Measurements from ENCODE around the gene OR10J5. TPM values are rescaled to one million over a fixed set of nuclear protein-coding genes. Genes with fewer than 3 reads are reported as not detected.
"Not testable (repeated sequence)": the region's sequence is repeated elsewhere in the genome, so short reads cannot be mapped to it uniquely, and the experiment has no call there.

OR10J5 gene
- total and polyA plus RNA-seq, 8 donors = not detected

- no peak for DNase-seq
- no peaks in the 10 kb centered on the region for H3K27me3 ChIP-seq
- no peak overlapping the region for H3K4me3 ChIP-seq
- no peaks in the 10 kb centered on the region for H3K36me3 ChIP-seq
- no peaks in the 10 kb centered on the region for H3K9me3 ChIP-seq
- intact Hi-C loops (cut with DNase I; ENCODE audit: low total_unique reads) = no loop called here
- TF ChIP-seq POLR2A (IDR thresholded peaks at IDR 0.05) = no peak
- TF ChIP-seq POLR2AphosphoS5 (IDR thresholded peaks at IDR 0.05) = no peak
- TF ChIP-seq EP300 (IDR thresholded peaks at IDR 0.05) = no peak
- TF ChIP-seq CTCF (IDR thresholded peaks at IDR 0.05) = no peak
- WGBS, 5 donors = 47 to 64% (median 54%) methylated on average over 1 of the region's 1 CpG
- H3K4me1 ChIP-seq = no peaks in the 10 kb centered on the region
- no peak overlapping the region for H3K27ac ChIP-seq
Measured at GRCh38 chr1:159554696-159555095, 18.9 kb upstream of the OR10J5 start.

- no peak overlapping the region for H3K4me3 ChIP-seq
- no peaks in the 10 kb centered on the region for H3K9me3 ChIP-seq
- no peak overlapping the region for H3K27ac ChIP-seq
- H3K27me3 ChIP-seq = no peaks in the 10 kb centered on the region
- no peaks in the 10 kb centered on the region for H3K4me1 ChIP-seq
- intact Hi-C loops (cut with DNase I; ENCODE audit: low total_unique reads) = no loop called here
- H3K36me3 ChIP-seq = no peaks in the 10 kb centered on the region
- no peak for DNase-seq
- 40 to 55% (median 48%) methylated on average over 3 of the region's 3 CpGs for WGBS, 5 donors
- TF ChIP-seq EP300 (IDR thresholded peaks at IDR 0.05) (no peak), POLR2AphosphoS5 (IDR thresholded peaks at IDR 0.05) (no peak), POLR2A (IDR thresholded peaks at IDR 0.05) (no peak), CTCF (IDR thresholded peaks at IDR 0.05) (no peak)
Measured at GRCh38 chr1:159554261-159554660, 18.5 kb upstream of the OR10J5 start.

- no peak for TF ChIP-seq EP300 (IDR thresholded peaks at IDR 0.05)
- no peak for TF ChIP-seq CTCF (IDR thresholded peaks at IDR 0.05)
- no peak for TF ChIP-seq POLR2A (IDR thresholded peaks at IDR 0.05)
- no peak for TF ChIP-seq POLR2AphosphoS5 (IDR thresholded peaks at IDR 0.05)
- intact Hi-C loops (cut with DNase I; ENCODE audit: low total_unique reads) = no loop called here
- 58 to 75% (median 69%) methylated on average over 2 of the region's 2 CpGs for WGBS, 5 donors
- Histone ChIP-seq H3K36me3 (no peaks in the 10 kb centered on the region), H3K27ac (no peak overlapping the region), H3K9me3 (no peaks in the 10 kb centered on the region), H3K4me1 (no peaks in the 10 kb centered on the region), H3K4me3 (no peak overlapping the region), H3K27me3 (no peaks in the 10 kb centered on the region)
- no peak for DNase-seq
Measured at GRCh38 chr1:159548126-159548525, 12.3 kb upstream of the OR10J5 start.

- TF ChIP-seq CTCF (IDR thresholded peaks at IDR 0.05) (no peak), POLR2A (IDR thresholded peaks at IDR 0.05) (no peak)
- Histone ChIP-seq H3K4me1 (no peaks in the 10 kb centered on the region), H3K4me3 (no peak overlapping the region), H3K9me3 (peaks cover 0 to 13% (median 9%) of the 10 kb centered on the region in 4 donors), H3K27ac (no peak overlapping the region), H3K27me3 (no peaks in the 10 kb centered on the region), H3K36me3 (no peaks in the 10 kb centered on the region)
- intact Hi-C loops (cut with DNase I; ENCODE audit: low total_unique reads) = no loop called here
- no peak for DNase-seq
Measured at GRCh38 chr1:159532922-159533321, 2.9 kb downstream of the OR10J5 start.

- H3K27me3 ChIP-seq; intact Hi-C loops (cut with DNase I; ENCODE audit: low total_unique reads); H3K27ac ChIP-seq; DNase-seq; H3K4me1 ChIP-seq; H3K36me3 ChIP-seq; H3K4me3 ChIP-seq: not testable (repeated sequence)
- peaks cover 0 to 25% (median 13%) of the 10 kb centered on the region in 4 donors for H3K9me3 ChIP-seq
- 57 to 70% (median 66%) methylated on average over 2 of the region's 2 CpGs for WGBS, 5 donors
Measured at GRCh38 chr1:159524792-159525191, 11.0 kb downstream of the OR10J5 start.
